GM19035 (cell line): Measurements from ENCODE around the gene FABP7.
A peak's percentile ranks its signal among the peaks of the same experiment; 100 is the strongest.
"Not testable (repeated sequence)": the region's sequence is repeated elsewhere in the genome, so short reads cannot be mapped to it uniquely, and the experiment has no call there.

Experiments
- ATAC-seq: cut with Tn5 transposase; IDR thresholded peaks from one replicate; pipeline ENCODE4 v1.9.1; 2021; ENCODE audit not compliant: unreplicated experiment

The FABP7 gene

DNA sequence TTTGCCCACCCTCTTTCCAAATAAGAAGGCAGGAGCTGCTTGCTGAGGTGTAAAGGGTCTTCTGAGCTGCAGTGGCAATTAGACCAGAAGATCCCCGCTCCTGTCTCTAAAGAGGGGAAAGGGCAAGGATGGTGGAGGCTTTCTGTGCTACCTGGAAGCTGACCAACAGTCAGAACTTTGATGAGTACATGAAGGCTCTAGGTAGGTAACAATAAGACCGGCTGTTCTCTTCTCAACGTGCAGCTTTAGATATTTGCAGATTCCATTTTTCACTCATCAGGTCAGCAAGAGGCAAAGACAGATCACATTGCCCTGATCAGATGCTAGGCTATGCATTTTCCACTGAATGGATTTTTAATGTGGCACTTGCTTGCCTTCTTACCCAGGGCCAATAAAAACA lies at the start of gene FABP7:
Gene FABP7, plus strand, starts transcription at position 50 of the 400 bp plus-strand sequence. Its CDS starts 79 bp downstream, at position 129.
- no peak for ATAC-seq

DNA sequence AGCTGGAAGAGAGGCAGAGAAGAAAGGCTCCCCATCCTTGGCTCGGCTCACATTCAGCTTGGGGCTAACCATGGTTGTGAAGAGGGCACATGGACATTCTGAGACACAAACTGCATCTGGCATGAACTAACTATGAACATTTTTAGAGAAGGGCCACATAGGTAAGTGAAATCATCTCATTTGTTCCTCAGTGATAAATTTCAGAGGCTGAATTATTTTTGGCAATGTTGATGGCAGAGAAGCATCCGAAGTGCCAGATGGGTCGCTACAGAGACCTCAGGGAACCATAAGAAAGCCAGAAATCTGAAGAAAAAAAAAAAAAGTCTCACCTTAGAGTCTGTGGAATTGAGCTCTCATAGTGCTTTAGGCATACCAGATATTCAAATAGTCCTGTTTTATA lies 49.2 kb upstream of the FABP7 start:
- ATAC-seq = no peak

DNA sequence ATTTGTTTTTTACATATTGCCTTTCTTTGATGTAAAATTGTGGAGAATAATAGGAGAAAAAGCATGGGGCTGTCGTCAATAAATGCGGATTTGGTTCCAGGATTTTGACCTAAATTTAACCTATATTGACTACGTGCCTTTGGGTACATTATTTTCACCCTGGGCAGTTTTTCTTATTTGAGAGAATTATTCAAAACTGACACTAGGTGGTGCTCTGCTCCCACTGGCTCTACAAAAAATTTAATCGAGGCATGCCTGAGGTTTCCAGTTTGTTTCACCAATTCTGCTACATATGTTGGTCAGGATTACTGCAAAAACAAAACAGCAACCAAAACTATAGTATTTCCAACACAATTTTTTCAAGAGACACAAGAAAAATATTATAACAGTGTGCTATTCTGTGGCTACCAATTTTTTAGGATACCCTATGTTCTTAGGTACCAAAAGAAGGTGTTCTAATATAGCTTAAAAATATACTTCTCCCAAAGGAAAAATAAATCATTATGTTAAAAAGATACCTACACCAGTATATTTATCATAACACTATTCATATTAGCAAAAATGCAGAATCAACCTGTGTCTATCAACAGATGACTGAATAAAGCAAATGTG lies 48.6 kb upstream of the FABP7 start:
- peak; percentile 70 for ATAC-seq

- ATAC-seq = no peak
Observed at GRCh38 chr6:122733259-122733658, 46.3 kb upstream of the FABP7 start.

DNA sequence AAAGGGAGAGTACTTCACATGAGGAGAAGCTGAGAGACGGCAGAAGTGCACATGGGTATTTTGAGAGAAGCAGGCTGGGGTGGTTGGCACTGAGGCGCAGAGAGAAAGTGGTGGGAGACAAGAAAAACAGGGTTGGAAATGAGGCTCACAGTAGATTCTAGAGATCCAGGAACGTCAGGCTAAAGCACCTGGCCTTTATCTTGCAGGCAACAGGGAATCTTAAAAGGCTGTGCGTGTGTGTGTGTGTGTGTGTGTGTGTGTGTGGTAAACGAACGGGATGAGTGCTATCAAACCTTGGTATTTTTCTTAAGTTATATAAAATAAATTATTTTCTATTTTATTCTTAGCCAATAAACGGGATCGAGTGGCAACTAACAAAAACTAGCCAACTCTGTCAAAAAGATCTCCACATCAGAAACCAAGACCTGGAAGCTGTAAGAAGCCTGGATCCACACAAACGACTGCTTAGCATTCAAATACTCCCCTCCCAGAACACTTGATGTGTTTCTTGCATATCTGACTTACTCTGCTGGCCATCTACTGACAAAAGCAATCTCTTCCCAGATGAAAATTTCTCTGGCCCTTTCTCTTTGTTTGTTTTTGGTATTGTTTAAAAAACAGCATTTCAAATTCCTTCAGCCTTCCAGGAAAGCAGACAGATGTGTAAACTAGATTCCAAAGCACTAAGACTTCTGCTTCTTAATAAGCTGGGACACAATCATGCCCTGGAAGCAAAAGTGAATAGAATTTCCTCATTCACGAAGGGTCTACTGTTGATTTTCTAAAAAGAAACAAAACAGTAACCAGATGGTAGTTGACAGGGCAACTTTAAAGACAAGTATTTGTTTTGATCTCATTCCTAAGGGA lies 44.8 kb upstream of the FABP7 start:
- ATAC-seq = no peak

DNA sequence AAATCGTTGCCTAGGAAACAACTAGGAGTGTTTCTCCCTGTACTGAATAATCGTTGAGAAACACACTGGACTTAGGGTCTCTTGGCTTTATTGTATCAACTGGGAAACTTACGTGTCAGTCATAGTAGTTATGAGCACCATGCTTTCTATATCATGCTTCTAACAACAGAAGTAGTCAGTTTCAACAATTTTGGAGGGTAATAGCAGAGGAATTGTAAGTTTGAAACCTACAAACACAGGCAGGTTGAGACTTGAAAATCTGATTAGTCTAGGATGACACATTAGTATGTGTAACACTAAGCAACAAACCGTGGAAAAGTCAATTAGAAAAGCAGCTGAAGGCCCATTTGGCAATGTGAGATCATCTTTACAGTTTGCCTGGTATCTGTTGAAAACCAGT lies 43.9 kb upstream of the FABP7 start:
- no peak for ATAC-seq

GRCh38 chr6:122736163-122736562 lies 43.4 kb upstream of the FABP7 start:
- no peak for ATAC-seq

DNA sequence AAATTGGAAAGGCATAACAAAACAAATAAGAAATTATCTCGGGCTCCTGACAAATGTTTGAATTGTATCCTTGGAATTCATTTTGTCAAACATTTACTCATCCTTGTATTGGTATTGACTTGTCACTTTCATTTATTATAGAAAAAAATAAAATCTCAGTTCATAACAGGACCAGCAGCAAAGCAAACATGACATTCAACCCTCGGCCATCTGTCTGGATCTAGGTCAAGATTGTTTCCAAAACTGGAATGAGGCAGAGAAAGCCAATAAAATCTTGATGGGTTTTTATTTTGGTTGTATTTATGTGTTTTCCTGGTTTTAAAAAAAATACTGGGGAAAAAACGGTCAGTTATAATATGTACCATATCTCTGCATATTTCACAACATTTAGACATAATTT lies 42.9 kb upstream of the FABP7 start:
- no peak for ATAC-seq

- ATAC-seq = no peak
Observed at GRCh38 chr6:122740091-122740490, 39.4 kb upstream of the FABP7 start.

- no peak for ATAC-seq
Observed at GRCh38 chr6:122740936-122741335, 38.6 kb upstream of the FABP7 start.

DNA sequence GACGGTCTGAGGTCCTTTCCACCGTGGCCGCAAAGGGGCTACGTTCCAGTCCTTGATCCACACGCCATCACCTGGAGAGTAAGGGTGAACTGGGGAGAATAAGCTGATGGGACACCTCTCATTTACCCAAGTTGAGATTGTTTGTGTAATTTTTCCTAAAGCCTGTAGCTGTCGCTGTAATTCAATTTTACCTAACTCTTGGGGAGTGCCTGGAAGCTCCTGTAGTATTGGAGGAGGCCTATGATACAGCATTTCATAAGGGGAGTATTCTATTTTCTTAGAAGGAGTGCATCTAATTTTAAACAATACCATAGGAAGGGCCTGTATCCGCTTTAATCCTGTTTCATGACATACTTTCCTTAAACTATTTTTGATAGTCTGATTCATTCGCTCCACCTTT lies 35.3 kb upstream of the FABP7 start:
- ATAC-seq = not testable (repeated sequence)

DNA sequence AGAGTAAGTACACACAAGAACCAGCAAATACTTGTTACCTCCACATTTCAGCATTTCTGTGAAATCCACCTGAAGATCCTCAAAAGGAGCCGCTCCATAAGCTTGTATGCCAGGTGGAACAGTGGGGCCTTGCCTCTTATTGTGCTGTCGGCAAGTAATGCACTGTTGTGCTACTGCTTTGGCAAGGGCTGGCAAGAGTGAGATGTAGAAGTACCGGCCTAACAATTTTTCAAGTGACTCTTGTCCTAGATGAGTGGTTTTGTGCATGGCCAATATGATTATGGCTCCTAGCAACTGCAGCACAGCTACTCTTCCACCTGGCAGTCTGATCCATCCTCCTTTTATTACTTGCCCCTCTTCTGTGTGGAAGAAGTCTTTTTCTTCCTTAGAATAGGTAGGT lies 34.7 kb upstream of the FABP7 start:
- ATAC-seq = not testable (repeated sequence)

- ATAC-seq = no peak
Observed at GRCh38 chr6:122746688-122747087, 32.8 kb upstream of the FABP7 start.

DNA sequence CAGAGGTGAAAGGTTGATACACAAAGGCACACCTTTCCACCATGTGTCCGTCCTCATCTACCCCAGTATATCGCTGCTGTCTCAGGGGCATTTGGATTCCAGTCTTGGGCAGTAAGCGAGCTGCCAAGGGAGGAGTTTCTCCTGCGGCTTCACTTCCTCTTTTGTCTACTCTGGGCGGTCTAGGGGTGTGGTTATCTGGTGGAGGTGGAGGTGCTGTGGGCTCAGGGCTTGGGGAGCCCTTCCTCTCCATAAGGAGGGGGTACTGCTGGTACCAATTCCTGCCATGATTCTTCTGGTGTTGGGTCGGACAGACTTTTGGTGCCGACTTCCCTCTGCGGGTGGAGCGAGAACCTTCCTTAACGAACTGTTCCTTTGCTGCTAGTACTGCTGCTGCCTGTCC lies 31.9 kb upstream of the FABP7 start:
- no peak for ATAC-seq

DNA sequence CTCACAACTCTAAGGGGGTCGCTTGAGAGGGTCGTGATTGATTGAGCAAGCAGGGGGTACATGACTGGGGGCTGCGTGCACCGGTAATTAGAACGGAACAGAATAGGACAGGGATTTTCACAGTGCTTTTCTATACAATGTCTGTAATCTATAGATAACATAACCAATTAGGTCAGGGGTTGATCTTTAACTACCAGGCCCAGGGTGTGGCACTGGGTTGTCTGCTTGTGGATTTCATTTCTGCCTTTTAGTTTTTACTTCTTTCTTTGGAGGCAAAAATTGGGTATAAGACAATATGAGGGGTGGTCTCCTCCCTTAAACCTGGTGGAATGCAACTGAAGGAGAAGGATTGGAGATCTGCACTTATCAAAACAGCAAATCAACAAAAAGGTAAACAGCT lies 30.6 kb upstream of the FABP7 start:
- ATAC-seq = not testable (repeated sequence)

GRCh38 chr6:122749451-122750050 lies 30.0 kb upstream of the FABP7 start:
- no peak for ATAC-seq

DNA sequence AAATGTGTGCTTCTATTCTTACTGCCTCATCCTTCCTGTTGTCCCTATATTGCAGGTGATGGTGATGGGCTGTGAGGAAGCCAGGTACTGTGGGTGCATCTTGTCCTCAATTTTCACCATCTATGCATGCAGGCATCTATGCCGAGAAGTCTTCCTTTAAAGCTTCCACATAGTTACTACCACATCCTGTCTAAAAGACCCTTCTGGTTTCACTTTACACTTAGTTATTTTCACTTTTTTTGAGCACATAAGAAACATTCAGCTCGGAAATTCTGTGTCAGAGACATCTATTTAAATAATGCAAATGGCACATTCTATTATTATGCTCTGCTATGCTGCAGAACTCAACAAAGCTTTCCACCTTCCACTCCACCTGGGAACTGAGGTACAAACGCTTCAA lies 28.2 kb upstream of the FABP7 start:
- peak; percentile 82 for ATAC-seq

DNA sequence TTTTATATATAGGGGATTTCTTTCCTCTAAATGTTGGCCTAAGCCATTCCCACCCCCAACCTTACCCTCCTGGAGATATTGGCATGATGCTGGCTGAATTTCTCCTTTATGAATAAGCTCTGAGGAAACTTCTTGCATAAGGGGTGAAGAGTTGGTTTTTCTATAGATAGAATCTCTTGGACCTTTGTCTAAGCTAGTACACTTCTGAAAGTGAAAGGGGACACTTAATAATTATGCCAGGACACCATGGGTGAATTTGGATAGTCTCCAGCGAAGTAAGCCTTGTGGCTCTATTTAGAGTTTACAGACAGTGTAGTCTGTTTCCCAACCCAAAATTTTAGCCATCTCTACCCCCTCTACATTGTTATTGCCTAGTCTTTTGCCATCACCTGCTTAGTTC lies 27.1 kb upstream of the FABP7 start:
- ATAC-seq = no peak

DNA sequence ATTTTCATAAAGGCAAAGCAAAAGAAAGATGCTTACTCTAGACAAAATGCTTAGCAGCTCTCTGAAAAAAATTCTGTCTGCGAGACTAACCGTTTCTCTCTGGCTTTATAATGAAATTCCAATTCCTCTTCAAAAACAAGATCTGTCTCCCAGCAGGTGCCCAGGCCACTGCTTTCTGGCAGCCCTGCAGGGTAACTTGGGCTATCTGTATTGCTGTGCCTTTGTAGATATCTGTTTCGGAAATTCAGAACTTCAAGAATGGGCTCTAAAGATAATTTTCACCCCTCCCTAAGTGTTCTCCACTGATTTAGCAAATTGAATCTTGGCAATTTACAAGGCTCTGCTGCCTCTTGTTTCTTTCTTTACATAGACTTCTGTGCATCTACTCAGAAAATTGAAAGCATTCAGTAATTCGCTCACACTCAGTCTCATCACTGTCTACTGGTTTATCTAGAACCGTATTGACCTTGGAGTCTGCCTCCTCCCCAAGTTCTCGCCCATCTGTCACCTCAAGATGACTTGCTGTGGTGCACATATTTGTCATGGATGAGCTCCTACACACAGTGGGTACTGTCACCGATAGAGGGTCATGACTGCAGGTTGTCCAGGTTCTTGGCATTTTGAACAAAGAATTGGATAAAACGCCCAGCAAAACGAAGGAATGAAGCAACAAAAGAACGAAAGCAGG lies 26.4 kb upstream of the FABP7 start:
- no peak for ATAC-seq

DNA sequence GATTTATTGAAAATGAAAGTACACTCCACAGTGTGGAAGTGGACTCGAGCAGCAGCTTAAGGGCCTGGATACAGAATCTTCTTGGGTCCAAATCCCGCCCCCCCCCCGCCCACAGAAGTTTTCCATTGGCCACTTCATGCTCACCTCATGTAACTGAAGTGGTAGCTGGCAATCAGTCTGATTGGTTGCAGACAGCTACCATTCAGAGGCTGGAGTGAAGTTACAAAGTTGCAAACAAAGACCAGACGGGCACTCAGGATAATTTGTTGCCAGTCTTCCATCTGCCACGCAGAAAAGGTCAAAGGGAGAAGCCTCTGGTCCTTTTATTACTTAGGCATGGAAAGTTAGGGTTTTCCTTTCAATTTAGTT lies 25.8 kb upstream of the FABP7 start:
- no peak for ATAC-seq

DNA sequence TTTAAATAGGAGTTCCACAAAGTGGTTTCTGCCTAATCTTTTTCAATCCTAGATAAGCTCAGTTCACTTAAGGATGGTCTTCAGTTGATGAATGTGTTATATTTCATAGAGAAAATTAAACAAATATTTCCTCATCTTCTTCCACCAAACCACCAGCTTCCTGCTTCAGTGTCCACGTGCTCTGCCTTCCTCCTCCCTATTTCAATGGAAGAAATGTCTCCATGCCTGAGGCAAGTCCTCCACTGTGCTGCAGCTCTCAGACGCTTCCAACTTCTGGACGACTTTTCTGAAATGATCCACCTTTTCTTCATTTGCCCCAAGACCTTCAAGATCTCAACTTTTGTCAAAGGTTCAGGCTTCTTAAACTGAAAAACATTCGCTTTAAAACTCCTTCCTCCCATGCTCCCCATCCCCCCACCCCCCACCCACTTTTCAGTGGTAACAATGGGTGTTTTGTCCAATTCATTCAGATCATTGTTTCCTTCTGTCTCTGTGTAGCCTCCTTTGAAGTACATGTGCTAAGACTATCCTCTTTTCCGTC lies 25.3 kb upstream of the FABP7 start:
- no peak for ATAC-seq
